Measurements from ENCODE around the gene E4F1. TPM values are rescaled to one million over a fixed set of nuclear protein-coding genes. Genes with fewer than 3 reads are reported as not detected.

Gene E4F1
- total and polyA plus RNA-seq, 9 of the 15 experiments (the other 6 are each of a cell fraction or from before 2014, with no cell fraction given), result 0.48 to 94.9 (median 20.4) TPM

GRCh38 chr16:2210386-2211365, 12.7 kb upstream of the E4F1 start, which contains the start of gene BRICD5 (continued):
- TF ChIP-seq ZBTB11 (CRISPR knock-in tag; IDR thresholded peaks at IDR 0.05), result no peak
- 0 out of 2 replicates have a peak, but pooled peaks have one; percentile 15 for TF ChIP-seq LEF1 (IDR thresholded peaks at IDR 0.05)
- peak in 1 of 2 experiments; percentile 61; a peak in 2 of 4 replicates for TF ChIP-seq MNT (conservative IDR thresholded peaks at IDR 0.05)
- TF ChIP-seq CBFA2T3 (IDR thresholded peaks at IDR 0.05), result peak; percentile 54
- no peak for TF ChIP-seq MEF2A (IDR thresholded peaks at IDR 0.05; ENCODE audit: control insufficient read depth, low read depth, low read length)
- TF ChIP-seq ZNF639 (CRISPR knock-in tag; conservative IDR thresholded peaks at IDR 0.05 in 1 of 2, IDR thresholded peaks at IDR 0.05 in 1 of 2), result no peak
- TF ChIP-seq UBTF (IDR thresholded peaks at IDR 0.05; ENCODE audit: borderline replicate concordance in 1 of 2, low read depth in 2 of 2, low read length in 2 of 2), result 0 out of 4 replicates have a peak, but pooled peaks of 1 of the 2 experiments have one; percentile 52
- TF ChIP-seq PKNOX1 (IDR thresholded peaks at IDR 0.05), result peak; percentile 57
- TF ChIP-seq RBFOX2 (IDR thresholded peaks at IDR 0.05; ENCODE audit: low read depth, low read length), result peak; percentile 55
- TF ChIP-seq HMGN3 (IDR thresholded peaks at IDR 0.05; ENCODE audit: borderline replicate concordance, extremely low read depth, insufficient read length, low read depth, low read length), result peak; percentile 69
- peak; percentile 35; the same call in 1 of the 2 replicates for TF ChIP-seq ARID1B (IDR thresholded peaks at IDR 0.05)
- no peak for TF ChIP-seq C11orf30 (IDR thresholded peaks at IDR 0.05; ENCODE audit: low read depth)
- TF ChIP-seq RBM14 (IDR thresholded peaks at IDR 0.05; ENCODE audit: borderline replicate concordance, insufficient read depth, low read depth, low read length), result no peak

Measured in K562 (cell line).